PC-9 (cell line): ENCODE data around the gene TYW3.

Experiments used
- EZH2 ChIP-seq: fragments of 200-600 bp; sonication (generic); IDR thresholded peaks from 2 replicates; pipeline ENCODE4 v1.8.0; 2017; ENCODE audit warnings: antibody characterized with exemption, low read depth
- TF ChIP-seq, protein P1 (sequence below): fragments of 200-600 bp; sonication (generic); conservative IDR thresholded peaks from 2 replicates; pipeline ENCODE4 v1.6.1; 2017; ENCODE audit warnings: mixed run types, antibody characterized with exemption, mild to moderate bottlenecking, moderate library complexity

DNA sequence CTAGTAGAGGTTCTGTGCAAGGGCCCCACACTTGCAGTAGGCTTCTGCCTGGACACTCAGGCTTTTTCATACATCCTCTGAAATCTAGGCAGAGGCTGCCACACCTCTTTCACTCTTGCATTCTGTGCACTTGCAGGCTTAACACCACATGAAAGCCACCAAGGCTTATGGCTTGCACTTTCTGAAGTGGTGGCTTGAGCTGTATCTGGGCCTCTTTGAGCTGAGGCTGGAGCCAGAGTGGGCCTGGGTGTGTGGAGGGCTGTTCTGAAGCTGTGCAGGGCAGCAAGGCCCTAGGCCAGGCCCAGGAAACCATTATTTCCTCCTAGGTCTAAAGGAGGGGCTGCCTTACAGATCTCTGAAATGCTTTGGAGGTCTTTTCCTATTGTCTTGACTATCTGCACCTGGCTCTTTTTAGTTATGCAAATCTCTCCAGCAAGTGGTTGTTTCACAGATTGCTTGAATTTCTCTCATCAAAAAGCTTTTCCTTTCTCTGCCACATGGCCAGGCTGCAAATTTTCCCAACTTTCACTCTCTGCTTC lies 66.2 kb downstream of the TYW3 start:
- TF ChIP-seq, protein P1, sequence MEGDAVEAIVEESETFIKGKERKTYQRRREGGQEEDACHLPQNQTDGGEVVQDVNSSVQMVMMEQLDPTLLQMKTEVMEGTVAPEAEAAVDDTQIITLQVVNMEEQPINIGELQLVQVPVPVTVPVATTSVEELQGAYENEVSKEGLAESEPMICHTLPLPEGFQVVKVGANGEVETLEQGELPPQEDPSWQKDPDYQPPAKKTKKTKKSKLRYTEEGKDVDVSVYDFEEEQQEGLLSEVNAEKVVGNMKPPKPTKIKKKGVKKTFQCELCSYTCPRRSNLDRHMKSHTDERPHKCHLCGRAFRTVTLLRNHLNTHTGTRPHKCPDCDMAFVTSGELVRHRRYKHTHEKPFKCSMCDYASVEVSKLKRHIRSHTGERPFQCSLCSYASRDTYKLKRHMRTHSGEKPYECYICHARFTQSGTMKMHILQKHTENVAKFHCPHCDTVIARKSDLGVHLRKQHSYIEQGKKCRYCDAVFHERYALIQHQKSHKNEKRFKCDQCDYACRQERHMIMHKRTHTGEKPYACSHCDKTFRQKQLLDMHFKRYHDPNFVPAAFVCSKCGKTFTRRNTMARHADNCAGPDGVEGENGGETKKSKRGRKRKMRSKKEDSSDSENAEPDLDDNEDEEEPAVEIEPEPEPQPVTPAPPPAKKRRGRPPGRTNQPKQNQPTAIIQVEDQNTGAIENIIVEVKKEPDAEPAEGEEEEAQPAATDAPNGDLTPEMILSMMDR, result no peak
- TF ChIP-seq EZH2, result no peak
